Measurements from ENCODE around the gene COX19. TPM values are rescaled to one million over a fixed set of nuclear protein-coding genes. Genes with fewer than 3 reads are reported as not detected.

The COX19 gene
- total RNA-seq, 6 experiments from 2014 or later, result 5.6 to 7.6 (median 6.5) TPM

- Mint-ChIP-seq H3K36me3 (ENCODE audit: low read depth) (no peaks in the 10 kb centered on the region), H3K4me3 (no peak overlapping the region), H3K9me3 (no peaks in the 10 kb centered on the region), H3K27me3 (ENCODE audit: insufficient read depth) (peaks cover 8% of the 10 kb centered on the region; the same call in 1 of the 2 replicates), H3K27ac (no peak overlapping the region), H3K4me1 (ENCODE audit: low read depth) (no peaks in the 10 kb centered on the region)
- TF ChIP-seq CTCF (IDR thresholded peaks at IDR 0.05), result no peak
- DNase-seq, result no peak
Measured at GRCh38 chr7:990933-991728, 15.8 kb upstream of the COX19 start.

GRCh38 chr7:990352-990932 is 15.1 kb upstream of the COX19 start:
- no peak overlapping the region for H3K27ac Mint-ChIP-seq
- H3K27me3 Mint-ChIP-seq (ENCODE audit: insufficient read depth), result peaks cover 8% of the 10 kb centered on the region; the same call in 1 of the 2 replicates
- no peaks in the 10 kb centered on the region for H3K36me3 Mint-ChIP-seq (ENCODE audit: low read depth)
- H3K4me1 Mint-ChIP-seq (ENCODE audit: low read depth), result no peaks in the 10 kb centered on the region
- no peak for TF ChIP-seq CTCF (IDR thresholded peaks at IDR 0.05)
- no peak overlapping the region for H3K4me3 Mint-ChIP-seq
- no peaks in the 10 kb centered on the region for H3K9me3 Mint-ChIP-seq
- DNase-seq, result no peak

GRCh38 chr7:988963-989529 is 13.7 kb upstream of the COX19 start:
- TF ChIP-seq CTCF (IDR thresholded peaks at IDR 0.05), result no peak
- Mint-ChIP-seq H3K27ac (no peak overlapping the region), H3K4me3 (no peak overlapping the region), H3K27me3 (ENCODE audit: insufficient read depth) (peaks cover 8% of the 10 kb centered on the region; the same call in 1 of the 2 replicates), H3K36me3 (ENCODE audit: low read depth) (no peaks in the 10 kb centered on the region), H3K4me1 (ENCODE audit: low read depth) (no peaks in the 10 kb centered on the region), H3K9me3 (no peaks in the 10 kb centered on the region)
- no peak for DNase-seq

- H3K27ac Mint-ChIP-seq, result no peak overlapping the region
Measured at GRCh38 chr7:988426-988911, 13.1 kb upstream of the COX19 start.

GRCh38 chr7:987909-988308 is 12.6 kb upstream of the COX19 start:
- no peaks in the 10 kb centered on the region for H3K4me1 Mint-ChIP-seq (ENCODE audit: low read depth)
- no peaks in the 10 kb centered on the region for H3K9me3 Mint-ChIP-seq
- H3K36me3 Mint-ChIP-seq (ENCODE audit: low read depth), result no peaks in the 10 kb centered on the region
- H3K27ac Mint-ChIP-seq, result no peak overlapping the region
- peaks cover 3% of the 10 kb centered on the region; the same call in 1 of the 2 replicates for H3K27me3 Mint-ChIP-seq (ENCODE audit: insufficient read depth)
- H3K4me3 Mint-ChIP-seq, result no peak overlapping the region
- no peak for TF ChIP-seq CTCF (IDR thresholded peaks at IDR 0.05)
- no peak for DNase-seq

More at GRCh38 chr7:988426-988911, 13.1 kb upstream of the COX19 start:
- Mint-ChIP-seq H3K9me3 (no peaks in the 10 kb centered on the region), H3K27me3 (ENCODE audit: insufficient read depth) (peaks cover 8% of the 10 kb centered on the region; the same call in 1 of the 2 replicates), H3K4me1 (ENCODE audit: low read depth) (no peaks in the 10 kb centered on the region), H3K4me3 (no peak overlapping the region), H3K36me3 (ENCODE audit: low read depth) (no peaks in the 10 kb centered on the region)
- no peak for DNase-seq
- TF ChIP-seq CTCF (IDR thresholded peaks at IDR 0.05), result no peak
